ENCODE measurements around the gene SERTM2.
A peak's percentile ranks its signal among the peaks of the same experiment; 100 is the strongest.

SERTM2 gene

GRCh38 chrX:111555406-111555958 is 44.0 kb downstream of the SERTM2 start:
- TF ChIP-seq CTCF (conservative IDR thresholded peaks at IDR 0.05; ENCODE audit: low read depth, low read length): no peak
- no peak for DNase-seq (ENCODE audit: low read depth)
- no peak overlapping the region for H3K4me3 ChIP-seq (ENCODE audit: low read depth, low read length)

- no peak overlapping the region for H3K4me3 ChIP-seq (ENCODE audit: low read depth, low read length)
- no peak for DNase-seq (ENCODE audit: low read depth)
Measured at GRCh38 chrX:111560801-111561200, 49.4 kb downstream of the SERTM2 start.

GRCh38 chrX:111561851-111562250 is 50.4 kb downstream of the SERTM2 start:
- no peak overlapping the region for H3K4me3 ChIP-seq (ENCODE audit: low read depth, low read length)
- no peak for TF ChIP-seq CTCF (conservative IDR thresholded peaks at IDR 0.05; ENCODE audit: low read depth, low read length)
- DNase-seq (ENCODE audit: low read depth): no peak

More at GRCh38 chrX:111560801-111561200, 49.4 kb downstream of the SERTM2 start:
- TF ChIP-seq CTCF (conservative IDR thresholded peaks at IDR 0.05; ENCODE audit: low read depth, low read length): no peak

- no peak for TF ChIP-seq CTCF (conservative IDR thresholded peaks at IDR 0.05; ENCODE audit: low read depth, low read length)
- no peak overlapping the region for H3K4me3 ChIP-seq (ENCODE audit: low read depth, low read length)
Measured at GRCh38 chrX:111567542-111568255, 56.3 kb downstream of the SERTM2 start.

GRCh38 chrX:111568354-111568753 is 56.9 kb downstream of the SERTM2 start:
- TF ChIP-seq CTCF (conservative IDR thresholded peaks at IDR 0.05; ENCODE audit: low read depth, low read length): peak; percentile 64
- H3K4me3 ChIP-seq (ENCODE audit: low read depth, low read length): no peak overlapping the region
- DNase-seq (ENCODE audit: low read depth): peak; percentile 54

More at GRCh38 chrX:111567542-111568255, 56.3 kb downstream of the SERTM2 start:
- no peak for DNase-seq (ENCODE audit: low read depth)

GRCh38 chrX:111568817-111569216 is 57.4 kb downstream of the SERTM2 start:
- no peak for DNase-seq (ENCODE audit: low read depth)
- TF ChIP-seq CTCF (conservative IDR thresholded peaks at IDR 0.05; ENCODE audit: low read depth, low read length): no peak
- no peak overlapping the region for H3K4me3 ChIP-seq (ENCODE audit: low read depth, low read length)

Measured in choroid plexus epithelial cell (primary cell).